Erythroblast (primary cell): ENCODE measurements around the gene ELP4.

Source experiments
- GATA1 ChIP-seq: IDR thresholded peaks from 2 replicates; pipeline ENCODE4 v1.6.1; 2011; ENCODE audit warnings: low read depth, mild to moderate bottlenecking, control low read depth, low read length, moderate library complexity
- POLR2A ChIP-seq: IDR thresholded peaks from 2 replicates; pipeline ENCODE4 v1.6.1; 2011; ENCODE audit warnings: mild to moderate bottlenecking, low read length

GRCh38 chr11:31824879-31825837 is 315.6 kb downstream of the ELP4 start:
- no peak for TF ChIP-seq POLR2A
- no peak for TF ChIP-seq GATA1
